ENCODE results near the gene RSRC1.

DNA sequence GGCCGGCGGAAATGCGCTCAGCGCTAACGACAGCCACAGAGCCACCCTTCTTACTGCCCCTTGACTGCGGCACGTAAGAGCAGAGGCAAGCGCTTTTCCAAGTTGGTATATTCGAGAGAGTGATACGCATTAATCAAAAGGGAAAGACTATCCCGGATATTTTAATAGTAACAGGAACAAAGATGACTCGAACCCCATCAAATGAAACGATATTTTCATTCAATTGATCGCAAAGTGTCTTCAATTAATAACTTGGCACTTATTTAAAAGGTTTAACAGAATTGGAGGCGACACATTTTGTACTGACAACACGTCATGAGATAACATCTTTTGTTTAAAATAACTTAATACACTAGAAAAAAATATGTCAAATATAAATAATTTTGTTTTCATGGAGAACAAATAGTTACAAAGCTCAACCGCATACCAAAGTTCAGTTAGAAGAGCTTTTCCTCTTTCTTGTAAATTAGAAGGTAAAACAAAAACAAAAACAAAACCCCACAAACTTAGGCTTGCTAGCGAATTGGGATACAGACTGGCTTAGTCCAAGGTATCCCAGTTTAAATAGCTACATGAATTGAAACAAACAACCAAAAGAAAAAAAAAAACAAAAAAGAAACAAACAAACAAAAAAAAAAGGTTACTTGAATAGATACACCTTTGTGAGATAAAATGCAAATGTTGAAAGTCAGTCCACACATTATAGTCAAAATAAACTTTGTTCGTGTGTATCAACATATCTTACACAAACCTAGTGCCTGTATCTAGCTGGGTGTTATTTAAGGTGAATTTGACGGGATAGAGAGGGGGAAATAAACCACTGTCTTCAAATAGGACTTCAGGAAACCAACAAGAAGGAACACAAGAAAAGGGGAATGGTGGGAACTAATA is 13.8 kb upstream of the RSRC1 start:
- TF ChIP-seq POLR2A (IDR thresholded peaks at IDR 0.05) (no peak), CTCF (IDR thresholded peaks at IDR 0.05) (no peak), POLR2AphosphoS5 (IDR thresholded peaks at IDR 0.05; ENCODE audit: insufficient read depth in 1 of 2, low read depth in 1 of 2) (no peak)
